ENCODE data around the gene RAP1GAP2. TPM values are rescaled to one million over a fixed set of nuclear protein-coding genes. Genes with fewer than 3 reads are reported as not detected.

The RAP1GAP2 gene
- total RNA-seq, 3 donors from 2014 or later (not counting 1 experiment from before 2014, with no cell fraction given) = 274 to 418 (median 390) TPM

- peak overlapping the region; percentile 32 to 81 for H3K27ac Mint-ChIP-seq
- intact Hi-C loops (cut with micrococcal nuclease) = loop anchor here (5.0 kb wide), 1 partner anchor 117 kb away; no protein-coding TSS in a partner anchor
- 39% methylated on average over 8 of the region's 11 CpGs for WGBS (ENCODE audit: insufficient coverage)
- H3K4me3 Mint-ChIP-seq = peak overlapping the region; percentile 60
- Histone ChIP-seq H3K27me3 (ENCODE audit: control insufficient read depth, insufficient read depth, low read length) (no peaks in the 10 kb centered on the region), H3K27ac (ENCODE audit: low read length) (no peak overlapping the region), H3K4me1 (ENCODE audit: control insufficient read depth, insufficient read depth, low read length) (peaks cover 45% of the 10 kb centered on the region), H3K4me3 (ENCODE audit: low read length) (no peak overlapping the region), H3K36me3 (ENCODE audit: control insufficient read depth, insufficient read depth, low read length) (peaks cover 2% of the 10 kb centered on the region), H3K9me3 (ENCODE audit: control insufficient read depth, insufficient read depth, low read length) (no peaks in the 10 kb centered on the region)
- H3K4me1 Mint-ChIP-seq = peaks cover 55 to 86% of the 10 kb centered on the region in 2 donors
- no peaks in the 10 kb centered on the region for H3K27me3 Mint-ChIP-seq (ENCODE audit: low read depth in 2 of 2)
- ATAC-seq = peak; percentile 49 to 66 (median 51)
- no peaks in the 10 kb centered on the region for H3K9me3 Mint-ChIP-seq
- no peak for TF ChIP-seq CTCF (IDR thresholded peaks at IDR 0.05)
- no peaks in the 10 kb centered on the region for H3K36me3 Mint-ChIP-seq
- peak in 1 of 2 donors; percentile 41 for DNase-seq
Observed at GRCh38 chr17:2943981-2944380, 147.7 kb downstream of the RAP1GAP2 start.

- Mint-ChIP-seq H3K27me3 (ENCODE audit: low read depth in 2 of 2) (no peaks in the 10 kb centered on the region), H3K4me1 (peaks cover 59 to 86% of the 10 kb centered on the region in 2 donors), H3K4me3 (peak overlapping the region; percentile 63), H3K27ac (peak overlapping the region; percentile 32 to 81), H3K9me3 (no peaks in the 10 kb centered on the region), H3K36me3 (no peaks in the 10 kb centered on the region)
- Histone ChIP-seq H3K4me3 (ENCODE audit: low read length) (no peak overlapping the region), H3K9me3 (ENCODE audit: control insufficient read depth, insufficient read depth, low read length) (no peaks in the 10 kb centered on the region), H3K36me3 (ENCODE audit: control insufficient read depth, insufficient read depth, low read length) (peaks cover 2% of the 10 kb centered on the region), H3K27me3 (ENCODE audit: control insufficient read depth, insufficient read depth, low read length) (no peaks in the 10 kb centered on the region), H3K27ac (ENCODE audit: low read length) (no peak overlapping the region), H3K4me1 (ENCODE audit: control insufficient read depth, insufficient read depth, low read length) (peaks cover 34% of the 10 kb centered on the region)
- no peak for TF ChIP-seq CTCF (IDR thresholded peaks at IDR 0.05)
- intact Hi-C loops (cut with micrococcal nuclease) = no loop called here
- ATAC-seq (peak in 1 of 3 donors; percentile 16), DNase-seq (peak in 1 of 2 donors; percentile 43)
- 29% methylated on average over 1 of the region's 2 CpGs for WGBS (ENCODE audit: insufficient coverage)
Observed at GRCh38 chr17:2945299-2945698, 149.1 kb downstream of the RAP1GAP2 start.

- intact Hi-C loops (cut with micrococcal nuclease) = no loop called here
- Mint-ChIP-seq H3K27ac (peak overlapping the region in 1 of 2 donors; percentile 70), H3K27me3 (ENCODE audit: low read depth in 2 of 2) (no peaks in the 10 kb centered on the region), H3K36me3 (no peaks in the 10 kb centered on the region), H3K4me1 (peaks cover 59 to 82% of the 10 kb centered on the region in 2 donors), H3K9me3 (no peaks in the 10 kb centered on the region), H3K4me3 (no peak overlapping the region)
- Histone ChIP-seq H3K4me1 (ENCODE audit: control insufficient read depth, insufficient read depth, low read length) (peaks cover 29% of the 10 kb centered on the region), H3K36me3 (ENCODE audit: control insufficient read depth, insufficient read depth, low read length) (peaks cover 3% of the 10 kb centered on the region), H3K9me3 (ENCODE audit: control insufficient read depth, insufficient read depth, low read length) (no peaks in the 10 kb centered on the region), H3K4me3 (ENCODE audit: low read length) (no peak overlapping the region), H3K27me3 (ENCODE audit: control insufficient read depth, insufficient read depth, low read length) (no peaks in the 10 kb centered on the region), H3K27ac (ENCODE audit: low read length) (no peak overlapping the region)
- DNase-seq = no peak
- ATAC-seq = no peak
- no peak for TF ChIP-seq CTCF (IDR thresholded peaks at IDR 0.05)
- WGBS (ENCODE audit: insufficient coverage) = 81% methylated on average over 6 of the region's 7 CpGs
Observed at GRCh38 chr17:2946144-2946543, 149.9 kb downstream of the RAP1GAP2 start.

- H3K36me3 Mint-ChIP-seq = no peaks in the 10 kb centered on the region
- WGBS (ENCODE audit: insufficient coverage) = 93% methylated on average over 15 of the region's 15 CpGs
- intact Hi-C loops (cut with micrococcal nuclease) = no loop called here
- Histone ChIP-seq H3K9me3 (ENCODE audit: control insufficient read depth, insufficient read depth, low read length) (no peaks in the 10 kb centered on the region), H3K4me1 (ENCODE audit: control insufficient read depth, insufficient read depth, low read length) (peaks cover 29% of the 10 kb centered on the region), H3K27me3 (ENCODE audit: control insufficient read depth, insufficient read depth, low read length) (no peaks in the 10 kb centered on the region), H3K27ac (ENCODE audit: low read length) (no peak overlapping the region), H3K36me3 (ENCODE audit: control insufficient read depth, insufficient read depth, low read length) (peaks cover 2% of the 10 kb centered on the region), H3K4me3 (ENCODE audit: low read length) (no peak overlapping the region)
- no peaks in the 10 kb centered on the region for H3K27me3 Mint-ChIP-seq (ENCODE audit: low read depth in 2 of 2)
- H3K4me3 Mint-ChIP-seq = no peak overlapping the region
- ATAC-seq (no peak), DNase-seq (no peak)
- H3K4me1 Mint-ChIP-seq = peaks cover 66 to 83% of the 10 kb centered on the region in 2 donors
- TF ChIP-seq CTCF (IDR thresholded peaks at IDR 0.05) = no peak
- no peaks in the 10 kb centered on the region for H3K9me3 Mint-ChIP-seq
- peak overlapping the region; percentile 69 to 73 for H3K27ac Mint-ChIP-seq
Observed at GRCh38 chr17:2947588-2947950, 151.3 kb downstream of the RAP1GAP2 start.

Data from natural killer cell (primary cell).